Measurements from ENCODE around the gene MBOAT1. TPM values are rescaled to one million over a fixed set of nuclear protein-coding genes. Genes with fewer than 3 reads are reported as not detected.

Gene MBOAT1
- total RNA-seq, 1 donor from 2014 or later = 16.3 TPM

GRCh38 chr6:20232188-20232587, 19.9 kb upstream of the MBOAT1 start:
- FAIRE-seq (no peak), DNase-seq (ENCODE audit: low read depth) (no peak)
- Histone ChIP-seq H3K4me3 (ENCODE audit: low read depth, low read length) (no peak overlapping the region), H3K27me3 (ENCODE audit: control insufficient read depth, insufficient read depth, low read length) (no peaks in the 10 kb centered on the region), H3K36me3 (ENCODE audit: control insufficient read depth, insufficient read depth, low read length) (no peaks in the 10 kb centered on the region)
- TF ChIP-seq CTCF (IDR thresholded peaks at IDR 0.05; ENCODE audit: insufficient read depth, low read length, severe bottlenecking) = no peak

DNA sequence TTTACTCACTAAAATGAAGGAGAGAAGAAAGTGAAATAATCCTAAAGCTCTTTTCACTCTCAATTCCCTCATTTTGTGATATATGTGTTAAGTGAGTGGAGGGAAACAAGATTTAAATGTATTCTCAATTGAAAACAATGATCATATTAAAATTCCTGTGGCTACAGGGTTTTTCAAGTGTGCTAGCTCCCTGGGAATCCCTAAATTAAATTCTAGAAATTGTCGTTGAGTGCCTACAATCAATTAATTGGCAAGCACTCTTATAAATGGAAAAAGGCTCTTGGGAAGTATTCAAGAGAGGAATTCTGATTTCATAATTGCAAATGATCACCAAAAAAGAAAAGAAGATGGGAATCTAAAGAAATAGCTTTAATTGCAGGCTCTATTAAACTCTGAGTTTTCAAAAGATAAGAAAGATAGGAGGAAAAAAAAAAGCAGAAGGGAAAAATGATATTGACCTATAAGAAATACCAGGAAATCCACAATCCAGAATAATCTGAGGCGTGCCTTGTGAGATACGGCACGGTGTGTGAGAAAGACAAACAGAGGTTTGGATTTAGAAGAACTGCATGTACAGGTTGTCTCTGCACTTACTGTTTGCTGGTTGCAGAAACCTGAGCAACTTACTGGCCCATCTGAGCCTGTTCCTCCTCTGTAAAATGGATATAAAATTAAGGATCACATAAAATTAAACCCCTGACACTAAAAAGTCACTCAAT, 18.3 kb upstream of the MBOAT1 start:
- no peaks in the 10 kb centered on the region for H3K27me3 ChIP-seq (ENCODE audit: control insufficient read depth, insufficient read depth, low read length)
- no peak overlapping the region for H3K4me3 ChIP-seq (ENCODE audit: low read depth, low read length)
- DNase-seq (ENCODE audit: low read depth) (no peak), FAIRE-seq (no peak)
- TF ChIP-seq CTCF (IDR thresholded peaks at IDR 0.05; ENCODE audit: insufficient read depth, low read length, severe bottlenecking) = no peak
- no peaks in the 10 kb centered on the region for H3K36me3 ChIP-seq (ENCODE audit: control insufficient read depth, insufficient read depth, low read length)

DNA sequence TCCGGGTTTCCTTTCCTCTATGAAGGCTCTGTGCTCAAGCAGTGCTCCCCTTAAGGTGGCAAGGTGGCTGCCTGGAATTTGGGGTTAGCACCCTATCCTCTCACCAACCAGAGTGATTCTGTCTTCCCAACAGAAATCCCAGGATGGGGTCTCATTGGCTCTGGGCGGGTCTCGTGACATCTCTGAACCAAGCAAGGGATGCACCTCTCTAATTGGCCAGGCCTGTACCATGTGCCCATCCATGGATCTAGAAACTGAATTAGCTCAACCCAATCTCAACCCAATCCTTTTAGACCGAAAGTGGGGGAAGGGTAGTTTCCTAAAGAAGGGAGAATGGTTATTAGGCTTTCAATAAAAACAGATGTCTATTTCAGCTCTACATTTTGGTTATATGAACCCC, 17.6 kb upstream of the MBOAT1 start:
- Histone ChIP-seq H3K4me3 (ENCODE audit: low read depth, low read length) (no peak overlapping the region), H3K36me3 (ENCODE audit: control insufficient read depth, insufficient read depth, low read length) (no peaks in the 10 kb centered on the region), H3K27me3 (ENCODE audit: control insufficient read depth, insufficient read depth, low read length) (no peaks in the 10 kb centered on the region)
- FAIRE-seq (no peak), DNase-seq (ENCODE audit: low read depth) (no peak)
- no peak for TF ChIP-seq CTCF (IDR thresholded peaks at IDR 0.05; ENCODE audit: insufficient read depth, low read length, severe bottlenecking)

- no peaks in the 10 kb centered on the region for H3K27me3 ChIP-seq (ENCODE audit: control insufficient read depth, insufficient read depth, low read length)
- no peaks in the 10 kb centered on the region for H3K36me3 ChIP-seq (ENCODE audit: control insufficient read depth, insufficient read depth, low read length)
- DNase-seq (ENCODE audit: low read depth) = no peak
- FAIRE-seq = no peak
- TF ChIP-seq CTCF (IDR thresholded peaks at IDR 0.05; ENCODE audit: insufficient read depth, low read length, severe bottlenecking) = no peak
- H3K4me3 ChIP-seq (ENCODE audit: low read depth, low read length) = no peak overlapping the region
Observed at GRCh38 chr6:20227350-20227749, 15.1 kb upstream of the MBOAT1 start.

- no peak for DNase-seq (ENCODE audit: low read depth)
- Histone ChIP-seq H3K27me3 (ENCODE audit: control insufficient read depth, insufficient read depth, low read length) (no peaks in the 10 kb centered on the region), H3K4me3 (ENCODE audit: low read depth, low read length) (no peak overlapping the region), H3K36me3 (ENCODE audit: control insufficient read depth, insufficient read depth, low read length) (no peaks in the 10 kb centered on the region)
- no peak for FAIRE-seq
- TF ChIP-seq CTCF (IDR thresholded peaks at IDR 0.05; ENCODE audit: insufficient read depth, low read length, severe bottlenecking) = no peak
Observed at GRCh38 chr6:20223141-20223540, 10.9 kb upstream of the MBOAT1 start.

DNA sequence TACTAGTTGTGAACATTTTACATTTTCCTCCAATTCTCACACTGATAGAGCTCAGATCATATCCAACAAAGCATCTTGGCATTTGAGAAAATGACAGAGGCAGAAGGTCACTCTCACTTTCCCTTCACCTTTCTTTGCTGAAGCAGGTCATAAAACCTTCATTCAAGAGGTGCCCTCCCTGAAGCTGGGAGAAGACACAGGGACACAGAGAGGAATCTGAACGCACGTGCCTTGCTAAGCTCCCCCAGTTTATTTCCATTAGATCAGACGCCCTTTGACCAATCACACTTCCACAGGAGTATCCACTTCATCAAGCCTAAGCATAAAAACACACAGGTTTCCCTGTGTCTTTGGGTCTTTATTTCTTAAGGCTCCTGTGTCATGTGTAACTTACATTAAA, 9.2 kb upstream of the MBOAT1 start:
- TF ChIP-seq CTCF (IDR thresholded peaks at IDR 0.05; ENCODE audit: insufficient read depth, low read length, severe bottlenecking) = no peak
- H3K27me3 ChIP-seq (ENCODE audit: control insufficient read depth, insufficient read depth, low read length) = no peaks in the 10 kb centered on the region
- no peak overlapping the region for H3K4me3 ChIP-seq (ENCODE audit: low read depth, low read length)
- DNase-seq (ENCODE audit: low read depth) (no peak), FAIRE-seq (no peak)
- no peaks in the 10 kb centered on the region for H3K36me3 ChIP-seq (ENCODE audit: control insufficient read depth, insufficient read depth, low read length)
